DND-41 (cell line): ENCODE data around the gene PCNT.

Experiments
- ATAC-seq: fragments of 200-7000 bp; cut with Tn5 transposase; 3 replicates; pipeline ENCODE4 v1.9.1; 2021; ENCODE audit warnings: low read depth; ENCODE audit not compliant: insufficient read depth
- DNase-seq: peaks from one replicate; pipeline ENCODE4 v3.0.0-alpha.2; 2020
- H2AFZ ChIP-seq: 2 replicates; pipeline ENCODE4 v1.6.0; 2012; ENCODE audit warnings: low read depth, low read length
- H3K27ac ChIP-seq: 2 replicates; pipeline ENCODE4 v1.5.1; 2012; ENCODE audit warnings: low read length, inconsistent platforms
- H3K27me3 ChIP-seq: fragments of 200-600 bp; sonication (generic); 2 replicates; pipeline ENCODE4 v1.6.0; 2012; ENCODE audit warnings: low read length, mild to moderate bottlenecking, inconsistent platforms; ENCODE audit not compliant: insufficient read depth, poor library complexity
- H3K36me3 ChIP-seq: 2 replicates; pipeline ENCODE4 v1.5.1; 2012; ENCODE audit warnings: low read length, inconsistent platforms; ENCODE audit not compliant: insufficient read depth
- H3K4me1 ChIP-seq: 2 replicates; pipeline ENCODE4 v1.5.1; 2012; ENCODE audit warnings: mild to moderate bottlenecking, low read length; ENCODE audit not compliant: insufficient read depth
- H3K4me2 ChIP-seq: 2 replicates; pipeline ENCODE4 v1.6.0; 2012; ENCODE audit warnings: mild to moderate bottlenecking, moderate library complexity, low read length, inconsistent platforms; ENCODE audit not compliant: insufficient read depth
- H3K4me3 ChIP-seq, 2 experiments: fragments of 200-600 bp in 1 of 2; shearing (Covaris generic) in 1 of 2; 2 replicates each; pipeline ENCODE4 v1.5.1; 2012 to 2016; ENCODE audit warnings: inconsistent platforms in 2 of 2, low read length in 2 of 2, mild to moderate bottlenecking in 2 of 2, low read depth in 1 of 2, moderate library complexity in 1 of 2
- H3K79me2 ChIP-seq: 2 replicates; pipeline ENCODE4 v1.6.0; 2012; ENCODE audit warnings: low read length, inconsistent platforms; ENCODE audit not compliant: insufficient read depth
- H3K9ac ChIP-seq: 2 replicates; pipeline ENCODE4 v1.6.0; 2012; ENCODE audit warnings: low read depth, mild to moderate bottlenecking, inconsistent platforms, low read length, moderate library complexity
- H3K9me3 ChIP-seq: 2 replicates; pipeline ENCODE4 v1.5.1; 2012; ENCODE audit warnings: low read length, moderate library complexity, mild to moderate bottlenecking, inconsistent platforms; ENCODE audit not compliant: insufficient read depth, severe bottlenecking
- H4K20me1 ChIP-seq: 2 replicates; pipeline ENCODE4 v1.6.0; 2012; ENCODE audit warnings: low read length; ENCODE audit not compliant: insufficient read depth
- CTCF ChIP-seq: IDR thresholded peaks from 2 replicates; pipeline ENCODE4 v1.5.1; 2012; ENCODE audit warnings: borderline replicate concordance, low read length, moderate library complexity, mild to moderate bottlenecking; ENCODE audit not compliant: poor library complexity, severe bottlenecking; ENCODE audit errors: extremely low read depth
- EZH2 ChIP-seq: IDR thresholded peaks from 3 replicates; pipeline ENCODE4 v1.6.1; 2012; ENCODE audit warnings: borderline replicate concordance, low read depth, mild to moderate bottlenecking, moderate library complexity, low read length, inconsistent platforms; ENCODE audit not compliant: severe bottlenecking

The PCNT gene

GRCh38 chr21:46428987-46429710 is 105.2 kb downstream of the PCNT start:
- Histone ChIP-seq H3K4me3 (no peak overlapping the region), H3K79me2 (no peaks in the 10 kb centered on the region; the same call in 1 of the 2 replicates), H3K4me1 (no peaks in the 10 kb centered on the region), H3K36me3 (peaks cover 89% of the 10 kb centered on the region), H3K9me3 (no peaks in the 10 kb centered on the region), H2AFZ (no peak overlapping the region), H3K9ac (no peak overlapping the region), H3K27ac (no peak overlapping the region), H3K4me2 (no peak overlapping the region), H3K27me3 (no peaks in the 10 kb centered on the region), H4K20me1 (peaks cover 12% of the 10 kb centered on the region; the same call in 1 of the 2 replicates)
- ATAC-seq: no peak
- TF ChIP-seq CTCF: no peak
- DNase-seq: no peak

GRCh38 chr21:46429754-46430681 is 106.1 kb downstream of the PCNT start:
- Histone ChIP-seq H4K20me1 (peaks cover 18% of the 10 kb centered on the region), H3K4me2 (no peak overlapping the region), H2AFZ (no peak overlapping the region), H3K79me2 (no peaks in the 10 kb centered on the region; the same call in 1 of the 2 replicates), H3K9me3 (no peaks in the 10 kb centered on the region), H3K36me3 (peaks cover 92% of the 10 kb centered on the region), H3K4me1 (no peaks in the 10 kb centered on the region), H3K9ac (no peak overlapping the region), H3K27ac (no peak overlapping the region), H3K4me3 (no peak overlapping the region), H3K27me3 (no peaks in the 10 kb centered on the region)
- TF ChIP-seq CTCF (no peak), EZH2 (no peak)
- no peak for DNase-seq
- no peak for ATAC-seq

GRCh38 chr21:46431448-46431847 is 107.5 kb downstream of the PCNT start:
- Histone ChIP-seq H3K79me2 (no peaks in the 10 kb centered on the region; the same call in 1 of the 2 replicates), H3K36me3 (peaks cover 92% of the 10 kb centered on the region)

More at GRCh38 chr21:46431448-46431847, 107.5 kb downstream of the PCNT start:
- no peak for DNase-seq
- Histone ChIP-seq H3K9ac (no peak overlapping the region), H2AFZ (no peak overlapping the region), H3K4me3 (no peak overlapping the region), H3K27me3 (no peaks in the 10 kb centered on the region), H3K4me2 (no peak overlapping the region), H3K9me3 (no peaks in the 10 kb centered on the region), H4K20me1 (peaks cover 14% of the 10 kb centered on the region), H3K27ac (no peak overlapping the region), H3K4me1 (no peaks in the 10 kb centered on the region)
- TF ChIP-seq EZH2 (no peak), CTCF (no peak)
- no peak for ATAC-seq
